HUES48 (cell line): ENCODE measurements around the gene KCTD20.

ENCODE experiments used
- H3K27ac ChIP-seq: one replicate; pipeline ENCODE4 v1.7.0; 2013; ENCODE audit warnings: low read depth, low read length, inconsistent platforms
- H3K27me3 ChIP-seq: 2 replicates; pipeline ENCODE4 v1.6.1; 2013; ENCODE audit warnings: mild to moderate bottlenecking, low read length; ENCODE audit not compliant: control insufficient read depth, insufficient read depth
- H3K36me3 ChIP-seq: 2 replicates; pipeline ENCODE4 v1.6.1; 2013; ENCODE audit warnings: low read length; ENCODE audit not compliant: control insufficient read depth, insufficient read depth
- H3K4me1 ChIP-seq: 2 replicates; pipeline ENCODE4 v1.6.1; 2013; ENCODE audit warnings: mild to moderate bottlenecking, low read length; ENCODE audit not compliant: control insufficient read depth, insufficient read depth
- H3K4me3 ChIP-seq: 2 replicates; pipeline ENCODE4 v1.5.1; 2013; ENCODE audit warnings: mild to moderate bottlenecking, low read depth, low read length
- H3K9ac ChIP-seq: 2 replicates; pipeline ENCODE4 v1.6.1; 2013; ENCODE audit warnings: mild to moderate bottlenecking, low read depth, low read length, moderate library complexity
- H3K9me3 ChIP-seq: 2 replicates; pipeline ENCODE4 v1.6.1; 2013; ENCODE audit warnings: low read length; ENCODE audit not compliant: control insufficient read depth, insufficient read depth

Gene KCTD20

DNA sequence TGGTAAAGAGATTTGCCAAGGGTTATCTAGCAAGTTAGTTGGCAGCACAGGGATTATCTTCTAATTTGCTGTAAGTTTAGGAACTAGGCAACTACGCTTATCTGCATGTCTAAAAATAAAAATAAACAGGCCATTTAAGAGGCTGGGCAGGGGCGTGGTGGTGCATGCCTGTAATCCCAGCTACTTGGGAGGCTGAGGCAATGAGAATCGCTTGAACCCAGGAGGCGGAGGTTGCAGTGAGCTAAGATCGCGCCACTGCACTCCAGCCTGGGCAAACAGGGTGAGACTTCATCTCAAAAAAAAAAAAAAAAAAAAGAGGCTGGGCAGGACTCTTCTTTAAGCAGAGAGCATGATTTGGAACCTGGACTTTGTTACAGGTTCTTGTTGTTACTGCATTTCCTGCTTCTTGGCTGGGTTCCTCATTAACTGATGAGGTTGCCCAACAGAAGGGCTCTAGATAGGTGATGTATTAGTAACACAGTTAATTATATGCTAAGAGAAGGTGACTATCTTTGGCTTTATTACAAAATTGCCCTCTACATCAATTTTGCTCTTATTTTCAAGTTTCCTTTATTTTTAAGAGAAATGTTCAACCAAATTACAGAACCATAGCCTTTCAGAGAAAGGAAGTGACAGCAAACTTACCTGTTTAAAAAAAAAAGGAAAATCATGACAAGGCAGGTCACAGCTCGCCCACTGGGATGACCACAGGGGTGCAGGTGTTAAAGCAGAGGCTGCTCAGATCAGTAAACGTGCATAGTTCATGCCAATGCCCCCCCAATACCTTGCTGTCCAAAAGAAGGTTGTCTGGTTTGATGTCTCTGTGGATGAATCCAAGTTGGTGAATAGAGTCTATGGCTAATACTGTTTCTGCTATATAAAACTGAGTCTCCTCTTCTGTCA lies 72.0 kb downstream of the KCTD20 start:
- H3K9ac ChIP-seq = no peak overlapping the region
- H3K4me3 ChIP-seq = no peak overlapping the region
- H3K36me3 ChIP-seq = peaks cover 77% of the 10 kb centered on the region
- no peak overlapping the region for H3K27ac ChIP-seq
- no peaks in the 10 kb centered on the region for H3K4me1 ChIP-seq
- H3K9me3 ChIP-seq = peaks cover 3% of the 10 kb centered on the region
- no peaks in the 10 kb centered on the region for H3K27me3 ChIP-seq

DNA sequence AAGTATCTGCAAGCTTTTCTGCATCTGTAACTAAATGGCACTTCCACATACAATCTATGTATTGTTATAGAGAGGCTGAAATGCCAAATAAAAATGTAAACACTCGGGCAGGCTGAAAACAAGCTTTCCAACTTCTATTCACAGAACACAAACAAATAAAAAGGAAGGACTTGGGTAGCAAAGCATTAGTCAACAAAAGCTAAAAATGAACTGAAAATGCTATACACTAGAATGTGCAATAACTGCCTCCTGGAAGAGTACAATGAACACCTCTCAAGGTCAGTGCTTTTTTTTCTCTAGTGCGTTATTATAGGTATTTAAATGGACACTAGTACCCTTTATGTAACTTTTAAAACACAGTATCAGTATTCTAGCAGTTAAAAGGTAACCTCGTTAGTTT lies 73.0 kb downstream of the KCTD20 start:
- no peak overlapping the region for H3K9ac ChIP-seq
- H3K4me3 ChIP-seq = no peak overlapping the region
- peaks cover 77% of the 10 kb centered on the region for H3K36me3 ChIP-seq
- no peaks in the 10 kb centered on the region for H3K27me3 ChIP-seq
- no peaks in the 10 kb centered on the region for H3K4me1 ChIP-seq
- no peak overlapping the region for H3K27ac ChIP-seq
- H3K9me3 ChIP-seq = no peaks in the 10 kb centered on the region; the same call in 1 of the 2 replicates

DNA sequence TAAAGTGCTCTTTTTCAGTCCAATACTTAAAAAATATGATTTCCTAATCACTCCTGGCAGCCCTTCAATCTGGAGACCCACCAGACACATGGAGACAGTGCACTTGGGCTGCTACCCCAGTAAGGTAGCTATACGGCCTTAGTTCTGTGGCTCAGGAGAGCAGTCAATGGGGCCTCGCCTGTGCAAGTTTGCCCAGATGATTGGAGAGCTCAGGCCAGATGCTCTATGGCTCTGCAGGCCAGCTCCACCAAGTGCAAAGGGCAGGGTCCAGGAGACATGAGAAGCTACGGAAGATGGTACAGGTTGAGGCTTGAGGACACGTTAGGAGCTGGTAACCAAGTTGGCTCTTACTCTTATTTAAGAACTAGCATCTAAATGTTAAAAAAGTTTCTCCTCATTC lies 73.8 kb downstream of the KCTD20 start:
- Histone ChIP-seq H3K9me3 (no peaks in the 10 kb centered on the region; the same call in 1 of the 2 replicates), H3K4me1 (no peaks in the 10 kb centered on the region), H3K36me3 (peaks cover 80% of the 10 kb centered on the region), H3K4me3 (no peak overlapping the region), H3K9ac (no peak overlapping the region), H3K27ac (no peak overlapping the region), H3K27me3 (no peaks in the 10 kb centered on the region)

DNA sequence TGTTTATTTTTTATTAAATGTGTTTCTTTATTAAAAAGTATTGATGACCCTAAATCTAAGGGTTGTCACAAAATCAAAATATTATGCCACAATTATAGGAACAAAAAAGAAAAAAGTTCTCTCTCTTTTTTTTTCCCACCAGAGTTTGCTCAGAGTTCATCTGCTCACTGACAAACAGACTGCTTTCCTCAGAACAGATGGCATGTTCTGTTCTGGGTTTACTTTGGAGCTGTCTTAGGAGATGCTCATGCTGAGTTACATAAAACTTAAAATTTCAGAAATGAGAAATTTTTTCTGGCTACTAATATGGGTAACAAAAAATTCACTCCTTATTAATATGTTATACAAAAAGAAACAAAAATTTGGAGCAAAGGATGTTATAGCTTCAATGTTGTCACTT lies 74.2 kb downstream of the KCTD20 start:
- Histone ChIP-seq H3K36me3 (peaks cover 83% of the 10 kb centered on the region), H3K27ac (no peak overlapping the region), H3K9ac (no peak overlapping the region), H3K4me3 (no peak overlapping the region), H3K27me3 (no peaks in the 10 kb centered on the region), H3K4me1 (no peaks in the 10 kb centered on the region), H3K9me3 (no peaks in the 10 kb centered on the region; the same call in 1 of the 2 replicates)

DNA sequence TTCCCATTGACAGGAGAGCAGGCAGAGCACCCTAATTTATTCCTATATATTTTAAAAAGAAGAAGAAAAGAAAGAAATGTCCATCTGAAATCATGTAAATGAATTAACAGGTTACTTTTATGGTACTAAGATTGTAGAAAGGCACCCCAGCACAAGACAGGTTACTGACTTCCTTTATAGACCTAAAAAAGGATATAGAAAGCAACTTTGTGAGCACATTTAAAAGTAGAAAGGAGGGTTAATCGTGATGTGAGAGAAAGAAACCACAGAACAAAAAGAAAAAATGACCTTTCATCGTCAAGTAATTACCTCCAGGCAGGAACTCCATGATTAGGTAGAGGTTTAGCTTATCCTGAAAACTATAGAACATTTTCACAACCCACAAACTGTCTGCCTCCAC lies 74.6 kb downstream of the KCTD20 start:
- no peaks in the 10 kb centered on the region for H3K9me3 ChIP-seq
- H3K27me3 ChIP-seq = no peaks in the 10 kb centered on the region
- H3K9ac ChIP-seq = no peak overlapping the region
- H3K4me1 ChIP-seq = no peaks in the 10 kb centered on the region
- peaks cover 83% of the 10 kb centered on the region for H3K36me3 ChIP-seq
- H3K27ac ChIP-seq = no peak overlapping the region
- H3K4me3 ChIP-seq = no peak overlapping the region

DNA sequence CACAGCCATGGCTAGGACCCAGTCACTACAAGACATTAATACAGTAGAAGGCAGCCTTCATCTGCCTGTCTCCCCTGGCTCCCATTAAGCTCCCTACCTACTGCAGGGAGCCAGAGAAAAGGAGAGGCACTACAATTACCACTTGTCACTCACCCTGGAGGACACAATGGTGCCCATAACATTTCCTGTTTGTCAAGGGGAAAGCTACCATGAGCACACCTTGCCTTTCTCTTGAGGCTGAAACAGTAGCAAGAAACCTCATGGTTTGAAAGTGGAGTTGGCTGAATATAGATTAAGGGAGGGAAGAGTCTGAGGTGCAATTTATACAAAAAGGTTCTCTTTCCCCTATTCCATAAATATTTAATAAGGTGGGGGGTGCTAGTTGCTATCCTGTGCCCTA lies 76.6 kb downstream of the KCTD20 start:
- peaks cover 93% of the 10 kb centered on the region for H3K36me3 ChIP-seq
- no peaks in the 10 kb centered on the region for H3K9me3 ChIP-seq
- no peaks in the 10 kb centered on the region for H3K4me1 ChIP-seq
- no peak overlapping the region for H3K27ac ChIP-seq
- no peak overlapping the region for H3K4me3 ChIP-seq
- H3K9ac ChIP-seq = no peak overlapping the region
- no peaks in the 10 kb centered on the region for H3K27me3 ChIP-seq

DNA sequence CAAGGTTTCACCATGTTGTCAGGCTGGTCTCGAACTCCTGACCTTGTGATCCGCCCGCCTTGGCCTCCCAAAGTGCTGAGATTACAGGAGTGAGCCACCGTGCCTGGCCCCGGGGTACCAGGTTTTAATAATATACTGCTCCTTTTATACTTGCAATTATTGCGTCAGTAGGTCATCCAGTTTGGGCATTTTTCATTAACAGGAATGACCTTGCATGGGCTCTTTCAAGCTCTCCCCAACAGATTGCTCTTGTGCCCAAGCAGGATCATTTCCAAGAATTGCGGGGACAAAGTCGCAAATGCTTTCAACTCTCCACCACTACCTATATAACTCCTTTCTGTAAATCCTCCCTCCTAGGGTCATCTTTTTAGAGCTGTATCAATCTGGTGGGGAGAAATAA lies 80.7 kb downstream of the KCTD20 start:
- Histone ChIP-seq H3K4me1 (no peaks in the 10 kb centered on the region), H3K27ac (no peak overlapping the region), H3K27me3 (no peaks in the 10 kb centered on the region), H3K36me3 (peaks cover 73% of the 10 kb centered on the region), H3K4me3 (no peak overlapping the region), H3K9ac (no peak overlapping the region), H3K9me3 (no peaks in the 10 kb centered on the region)

DNA sequence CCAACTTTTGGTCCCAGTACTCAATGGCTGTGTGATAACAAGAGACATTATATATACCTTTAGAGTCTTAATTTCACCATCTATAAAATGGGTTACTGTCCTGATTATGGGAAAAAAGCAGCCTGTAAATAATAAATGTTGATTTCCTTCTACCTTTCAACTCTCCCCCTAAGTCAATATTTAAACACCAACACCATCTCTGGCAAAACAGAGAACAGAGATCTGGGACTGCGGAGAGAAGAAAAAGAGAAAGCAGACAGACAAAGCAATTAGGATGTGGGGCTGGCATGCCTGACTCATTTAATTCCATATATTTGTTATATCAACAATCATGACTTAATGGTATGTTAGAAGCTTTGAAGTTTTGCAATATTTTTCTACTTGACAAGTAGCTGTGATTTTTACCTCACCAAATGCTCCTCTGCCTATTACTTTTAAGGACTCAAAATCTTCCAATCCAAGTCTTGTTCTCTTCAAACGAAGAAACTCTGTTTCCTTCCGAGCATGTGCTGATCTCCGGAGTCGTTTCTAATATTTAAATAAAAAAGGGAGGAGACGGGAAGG lies 81.2 kb downstream of the KCTD20 start:
- Histone ChIP-seq H3K27ac (no peak overlapping the region), H3K27me3 (no peaks in the 10 kb centered on the region), H3K4me1 (no peaks in the 10 kb centered on the region), H3K36me3 (peaks cover 68% of the 10 kb centered on the region), H3K4me3 (no peak overlapping the region), H3K9me3 (no peaks in the 10 kb centered on the region), H3K9ac (no peak overlapping the region)

DNA sequence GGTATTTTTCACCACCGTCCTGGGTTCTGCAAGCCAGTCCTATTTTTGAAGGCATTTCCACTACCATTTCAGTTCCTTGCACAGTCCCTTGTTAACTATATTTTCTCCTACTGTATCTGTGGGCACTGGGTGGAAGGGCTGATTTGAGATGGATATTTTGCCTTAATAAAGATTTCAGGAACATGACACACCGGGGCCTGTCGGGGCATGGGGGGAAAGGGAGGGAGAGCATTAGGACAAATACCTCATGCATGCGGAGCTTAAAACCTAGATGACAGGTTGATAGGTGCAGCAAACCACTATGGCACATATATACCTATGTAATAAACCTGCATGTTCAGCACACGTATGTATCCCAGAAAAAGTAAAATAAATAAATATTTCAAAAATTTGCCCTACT lies 82.1 kb downstream of the KCTD20 start:
- Histone ChIP-seq H3K9me3 (no peaks in the 10 kb centered on the region), H3K9ac (no peak overlapping the region), H3K4me3 (no peak overlapping the region), H3K36me3 (peaks cover 60% of the 10 kb centered on the region), H3K4me1 (no peaks in the 10 kb centered on the region), H3K27ac (no peak overlapping the region), H3K27me3 (no peaks in the 10 kb centered on the region)

DNA sequence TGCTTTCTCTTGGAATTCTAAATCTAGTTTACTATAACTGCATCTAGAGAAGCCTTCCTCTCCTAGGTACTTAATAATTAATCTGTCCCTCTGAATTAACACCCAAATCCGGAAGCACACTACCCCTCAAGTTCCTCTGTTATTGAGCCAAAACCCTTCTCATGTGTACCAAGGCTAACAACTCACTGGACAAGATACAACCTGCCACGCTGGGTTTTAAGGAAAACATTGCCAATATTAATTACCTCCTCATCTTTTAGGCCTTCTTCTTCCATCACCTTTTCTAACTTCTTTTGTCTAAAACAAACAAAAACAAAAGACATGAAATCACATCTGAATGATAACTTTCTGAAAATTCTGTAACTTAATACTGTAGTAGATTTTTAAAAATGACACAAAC lies 82.5 kb downstream of the KCTD20 start:
- H3K4me1 ChIP-seq = no peaks in the 10 kb centered on the region
- H3K36me3 ChIP-seq = peaks cover 55% of the 10 kb centered on the region
- no peak overlapping the region for H3K4me3 ChIP-seq
- no peak overlapping the region for H3K9ac ChIP-seq
- no peaks in the 10 kb centered on the region for H3K9me3 ChIP-seq
- H3K27me3 ChIP-seq = no peaks in the 10 kb centered on the region
- H3K27ac ChIP-seq = no peak overlapping the region

DNA sequence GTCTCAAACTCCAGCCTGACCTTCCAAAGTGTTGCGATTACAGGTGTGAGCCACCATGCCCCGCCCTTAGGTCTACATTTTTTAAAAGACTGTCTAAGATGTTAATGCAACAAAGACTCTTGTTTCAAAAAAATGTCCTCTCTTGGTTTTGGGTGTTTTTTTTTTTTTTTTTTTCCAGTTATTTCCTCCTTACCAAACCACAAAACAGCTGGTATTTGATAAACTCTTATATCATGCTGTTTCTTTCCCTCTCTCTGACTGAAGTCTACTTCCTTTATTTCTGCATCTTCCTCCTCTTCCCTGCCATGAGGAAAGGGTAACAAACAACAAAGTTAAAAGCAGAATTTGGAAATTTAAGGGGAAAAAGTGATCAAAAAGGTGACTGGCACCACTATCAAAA lies 83.3 kb downstream of the KCTD20 start:
- no peak overlapping the region for H3K4me3 ChIP-seq
- no peak overlapping the region for H3K27ac ChIP-seq
- peaks cover 52% of the 10 kb centered on the region for H3K36me3 ChIP-seq
- no peaks in the 10 kb centered on the region for H3K4me1 ChIP-seq
- H3K27me3 ChIP-seq = no peaks in the 10 kb centered on the region
- no peaks in the 10 kb centered on the region for H3K9me3 ChIP-seq
- no peak overlapping the region for H3K9ac ChIP-seq
